ACC112 (cell line): Measurements from ENCODE around the gene PRPF40A.

Experiments used
- H2AFZ ChIP-seq: fragments of 200-600 bp; sonication (generic); one replicate; pipeline ENCODE4 v1.6.0; 2017; ENCODE audit warnings: antibody characterized with exemption, low read length; ENCODE audit not compliant: unreplicated experiment
- H3K27ac ChIP-seq: fragments of 200-600 bp; sonication (generic); 2 replicates; pipeline ENCODE4 v1.5.1; 2014; ENCODE audit warnings: low read depth, mild to moderate bottlenecking, antibody characterized with exemption, low read length, moderate library complexity
- H3K27me3 ChIP-seq: fragments of 200-600 bp; sonication (generic); 2 replicates; pipeline ENCODE4 v1.6.1; 2014; ENCODE audit warnings: mild to moderate bottlenecking, antibody characterized with exemption, low read length, moderate library complexity, mixed read lengths; ENCODE audit not compliant: insufficient read depth
- H3K36me3 ChIP-seq: fragments of 200-600 bp; sonication (generic); 2 replicates; pipeline ENCODE4 v1.6.1; 2016; ENCODE audit warnings: mild to moderate bottlenecking, antibody characterized with exemption, low read length, moderate library complexity, mixed read lengths; ENCODE audit not compliant: insufficient read depth
- H3K4me1 ChIP-seq: fragments of 200-600 bp; sonication (generic); one replicate; pipeline ENCODE4 v1.6.1; 2016; ENCODE audit warnings: low read length, mixed read lengths; ENCODE audit not compliant: insufficient read depth, unreplicated experiment, control insufficient read depth
- H3K4me3 ChIP-seq: fragments of 200-600 bp; sonication (generic); 2 replicates; pipeline ENCODE4 v1.5.1; 2014; ENCODE audit warnings: mild to moderate bottlenecking, low read depth, low read length
- H3K79me2 ChIP-seq: fragments of 200-600 bp; sonication (generic); one replicate; pipeline ENCODE4 v1.6.0; 2016; ENCODE audit warnings: low read length; ENCODE audit not compliant: control insufficient read depth, unreplicated experiment, insufficient read depth

PRPF40A gene

GRCh38 chr2:152657043-152657442 lies 60.2 kb downstream of the PRPF40A start:
- H3K36me3 ChIP-seq: peaks cover 44% of the 10 kb centered on the region

GRCh38 chr2:152655880-152656279 lies 61.4 kb downstream of the PRPF40A start:
- H3K4me1 ChIP-seq: no peaks in the 10 kb centered on the region
- no peaks in the 10 kb centered on the region for H3K79me2 ChIP-seq
- no peak overlapping the region for H2AFZ ChIP-seq
- no peak overlapping the region for H3K4me3 ChIP-seq
- no peak overlapping the region for H3K27ac ChIP-seq
- H3K36me3 ChIP-seq: peaks cover 43% of the 10 kb centered on the region
- H3K27me3 ChIP-seq: no peaks in the 10 kb centered on the region

More at GRCh38 chr2:152657043-152657442, 60.2 kb downstream of the PRPF40A start:
- Histone ChIP-seq H3K4me3 (no peak overlapping the region), H3K4me1 (no peaks in the 10 kb centered on the region), H3K27me3 (no peaks in the 10 kb centered on the region), H3K79me2 (no peaks in the 10 kb centered on the region), H3K27ac (no peak overlapping the region), H2AFZ (no peak overlapping the region)

GRCh38 chr2:152651834-152652233 lies 65.4 kb downstream of the PRPF40A start:
- Histone ChIP-seq H3K79me2 (no peaks in the 10 kb centered on the region), H3K4me1 (peaks cover 15% of the 10 kb centered on the region), H3K27me3 (no peaks in the 10 kb centered on the region), H3K36me3 (peaks cover 20% of the 10 kb centered on the region), H3K4me3 (no peak overlapping the region), H3K27ac (no peak overlapping the region), H2AFZ (no peak overlapping the region)

- no peak overlapping the region for H2AFZ ChIP-seq
- H3K27ac ChIP-seq: no peak overlapping the region
- no peaks in the 10 kb centered on the region for H3K27me3 ChIP-seq
- peaks cover 21% of the 10 kb centered on the region for H3K4me1 ChIP-seq
- H3K4me3 ChIP-seq: no peak overlapping the region
- H3K36me3 ChIP-seq: peaks cover 17% of the 10 kb centered on the region
- no peaks in the 10 kb centered on the region for H3K79me2 ChIP-seq
Observed at GRCh38 chr2:152650768-152651371, 66.4 kb downstream of the PRPF40A start.

- Histone ChIP-seq H2AFZ (no peak overlapping the region), H3K4me1 (peaks cover 21% of the 10 kb centered on the region), H3K79me2 (no peaks in the 10 kb centered on the region), H3K27ac (no peak overlapping the region), H3K4me3 (no peak overlapping the region), H3K27me3 (no peaks in the 10 kb centered on the region), H3K36me3 (peaks cover 14% of the 10 kb centered on the region)
Observed at GRCh38 chr2:152649997-152650396, 67.3 kb downstream of the PRPF40A start.

- no peak overlapping the region for H2AFZ ChIP-seq
- H3K4me1 ChIP-seq: peaks cover 21% of the 10 kb centered on the region
- H3K27ac ChIP-seq: 0 out of 2 replicates have a peak overlapping the region, but pooled peaks have one; percentile 10
- H3K36me3 ChIP-seq: peaks cover 7% of the 10 kb centered on the region; the same call in 1 of the 2 replicates
- H3K79me2 ChIP-seq: no peaks in the 10 kb centered on the region
- H3K27me3 ChIP-seq: no peaks in the 10 kb centered on the region
- H3K4me3 ChIP-seq: no peak overlapping the region
Observed at GRCh38 chr2:152648336-152648735, 68.9 kb downstream of the PRPF40A start.

GRCh38 chr2:152647552-152647951 lies 69.7 kb downstream of the PRPF40A start:
- Histone ChIP-seq H3K36me3 (peaks cover 5% of the 10 kb centered on the region; the same call in 1 of the 2 replicates), H3K4me3 (no peak overlapping the region), H3K27me3 (no peaks in the 10 kb centered on the region), H3K4me1 (peaks cover 21% of the 10 kb centered on the region), H3K27ac (peak overlapping the region; percentile 29), H3K79me2 (no peaks in the 10 kb centered on the region), H2AFZ (no peak overlapping the region)

- H3K4me3 ChIP-seq: no peak overlapping the region
- H3K27ac ChIP-seq: peak overlapping the region; percentile 29
- H3K27me3 ChIP-seq: no peaks in the 10 kb centered on the region
- H2AFZ ChIP-seq: no peak overlapping the region
- H3K79me2 ChIP-seq: no peaks in the 10 kb centered on the region
- peaks cover 21% of the 10 kb centered on the region for H3K4me1 ChIP-seq
- H3K36me3 ChIP-seq: peaks cover 5% of the 10 kb centered on the region; the same call in 1 of the 2 replicates
Observed at GRCh38 chr2:152646775-152647174, 70.5 kb downstream of the PRPF40A start.

- Histone ChIP-seq H3K36me3 (peaks cover 8% of the 10 kb centered on the region; the same call in 1 of the 2 replicates), H3K4me3 (no peak overlapping the region), H3K27me3 (no peaks in the 10 kb centered on the region), H2AFZ (no peak overlapping the region), H3K79me2 (no peaks in the 10 kb centered on the region), H3K4me1 (peaks cover 21% of the 10 kb centered on the region), H3K27ac (no peak overlapping the region)
Observed at GRCh38 chr2:152646264-152646663, 71.0 kb downstream of the PRPF40A start.

GRCh38 chr2:152644189-152644873 lies 72.9 kb downstream of the PRPF40A start:
- Histone ChIP-seq H2AFZ (no peak overlapping the region), H3K4me3 (no peak overlapping the region), H3K4me1 (peaks cover 21% of the 10 kb centered on the region), H3K27me3 (no peaks in the 10 kb centered on the region), H3K79me2 (no peaks in the 10 kb centered on the region), H3K27ac (no peak overlapping the region), H3K36me3 (peaks cover 11% of the 10 kb centered on the region; the same call in 1 of the 2 replicates)

GRCh38 chr2:152638590-152638989 lies 78.7 kb downstream of the PRPF40A start:
- H2AFZ ChIP-seq: no peak overlapping the region
- no peak overlapping the region for H3K4me3 ChIP-seq
- no peaks in the 10 kb centered on the region for H3K27me3 ChIP-seq
- no peak overlapping the region for H3K27ac ChIP-seq
- peaks cover 22% of the 10 kb centered on the region; the same call in 1 of the 2 replicates for H3K36me3 ChIP-seq
- H3K4me1 ChIP-seq: no peaks in the 10 kb centered on the region
- no peaks in the 10 kb centered on the region for H3K79me2 ChIP-seq
